ENCODE measurements around the gene PDRG1. TPM values are rescaled to one million over a fixed set of nuclear protein-coding genes. Genes with fewer than 3 reads are reported as not detected.

Gene PDRG1
- total and polyA plus RNA-seq, 9 donors = 6.4 to 14.1 (median 9.7) TPM

- WGBS, 3 donors = 46 to 51% (median 50%) methylated on average over 8 of the region's 8 CpGs
- Histone ChIP-seq H3K27me3 (no peaks in the 10 kb centered on the region), H3K9me3 (no peaks in the 10 kb centered on the region), H3K27ac (no peak overlapping the region), H3K4me3 (no peak overlapping the region), H3K36me3 (no peaks in the 10 kb centered on the region), H3K4me1 (ENCODE audit: insufficient read depth) (no peaks in the 10 kb centered on the region)
- DNase-seq = peak in 1 of 5 donors; percentile 24
- intact Hi-C loops (cut with DNase I) = no loop called here
- TF ChIP-seq EP300 (IDR thresholded peaks at IDR 0.05) (no peak), POLR2A (IDR thresholded peaks at IDR 0.05) (no peak), CTCF (IDR thresholded peaks at IDR 0.05) (no peak)
Measured at GRCh38 chr20:31894980-31895675, 56.7 kb downstream of the PDRG1 start.

Small RNA genes lying within 50 kb of the gene (small RNA-seq; reads per million reads assigned to genes)
- gene RNU1-94P = not detected

Other genes starting within 250 kb of the PDRG1 start
- gene BCL2L1, start 229.2 kb downstream of the PDRG1 start, total RNA-seq = 10 to 100 TPM; 21.7 to 65.1 (median 40.4) TPM
- gene BCL2L1, start 229.2 kb downstream of the PDRG1 start, polyA plus RNA-seq = 10 to 100 TPM; 31.6 to 35.6 TPM
- gene TPX2, start 212.8 kb downstream of the PDRG1 start, total RNA-seq = 1 to 10 TPM in 2 of 7 donors, under 1 TPM in 5; 0.10 to 1.6 (median 0.47) TPM
- 1 to 10 TPM in 1 of 2 donors, under 1 TPM in 1; 0.91 to 5.2 TPM for gene TPX2, start 212.8 kb downstream of the PDRG1 start, polyA plus RNA-seq
- gene MYLK2, start 132.7 kb downstream of the PDRG1 start, total RNA-seq = under 1 TPM in 1 of 7 donors, not detected in 6; 0.08 TPM
- gene MYLK2, start 132.7 kb downstream of the PDRG1 start, polyA plus RNA-seq = under 1 TPM; 0.20 to 0.35 TPM
- 1 to 10 TPM in 2 of 7 donors, under 1 TPM in 3, not detected in 2; 0.40 to 1.5 (median 0.69) TPM for gene FOXS1, start 106.4 kb downstream of the PDRG1 start, total RNA-seq
- gene FOXS1, start 106.4 kb downstream of the PDRG1 start, polyA plus RNA-seq = 1 to 10 TPM in 1 of 2 donors, under 1 TPM in 1; 0.52 to 5.0 TPM
- 10 to 100 TPM in 2 of 7 donors, 1 to 10 TPM in 5; 5.2 to 17.0 (median 6.9) TPM for gene DUSP15, start 81.5 kb downstream of the PDRG1 start, total RNA-seq
- 1 to 10 TPM; 2.5 to 8.4 TPM for gene DUSP15, start 81.5 kb downstream of the PDRG1 start, polyA plus RNA-seq
- 10 to 100 TPM in 1 of 7 donors, 1 to 10 TPM in 1, under 1 TPM in 5; 0.25 to 10.6 (median 0.47) TPM for gene TTLL9, start 81.4 kb downstream of the PDRG1 start, total RNA-seq
- under 1 TPM; 0.24 to 0.30 TPM for gene TTLL9, start 81.4 kb downstream of the PDRG1 start, polyA plus RNA-seq
- gene XKR7, start 16.1 kb upstream of the PDRG1 start, total RNA-seq = not detected
- not detected for gene XKR7, start 16.1 kb upstream of the PDRG1 start, polyA plus RNA-seq
- gene CCM2L, start 58.4 kb upstream of the PDRG1 start, total RNA-seq = 1 to 10 TPM; 1.4 to 9.5 (median 2.6) TPM
- gene CCM2L, start 58.4 kb upstream of the PDRG1 start, polyA plus RNA-seq = 1 to 10 TPM; 8.9 to 9.9 TPM
- 10 to 100 TPM in 1 of 7 donors, 1 to 10 TPM in 6; 1.7 to 11.4 (median 3.3) TPM for gene HCK, start 100.2 kb upstream of the PDRG1 start, total RNA-seq
- 1 to 10 TPM; 3.4 to 8.9 TPM for gene HCK, start 100.2 kb upstream of the PDRG1 start, polyA plus RNA-seq
- 10 to 100 TPM; 16.2 to 51.0 (median 37.2) TPM for gene TM9SF4, start 157.7 kb upstream of the PDRG1 start, total RNA-seq
- 10 to 100 TPM; 25.4 to 50.0 TPM for gene TM9SF4, start 157.7 kb upstream of the PDRG1 start, polyA plus RNA-seq

All from ovary (tissue), 9 donors.